IMR-90 (cell line): ENCODE results near the gene RIC3. TPM values are rescaled to one million over a fixed set of nuclear protein-coding genes. Genes with fewer than 3 reads are reported as not detected.

ENCODE experiments used
- ATAC-seq: fragments of 200-7000 bp; cut with Tn5 transposase; 2 replicates; pipeline ENCODE4 v1.9.1; 2020; ENCODE audit warnings: low read depth, mild to moderate bottlenecking, moderate library complexity
- BruUV-seq: library from RNA; stranded (reverse); fragments of 400-500 nt; replicated peaks from 2 replicates; lab custom pipeline; 2021; lab: Mats Ljungman, UMichigan
- CTCF ChIA-PET: fragments of 300-600 bp; formaldehyde crosslinking; extraction: SDS; loops from one replicate; lab custom pipeline; 2021; ENCODE audit warnings: antibody characterized with exemption; lab: Yijun Ruan, JAX
- POLR2A ChIA-PET: fragments of 300-600 bp; sonication (Branson Sonifier 250); formaldehyde crosslinking; loops from one replicate; lab custom pipeline; 2022; ENCODE audit warnings: antibody characterized with exemption; ENCODE audit not compliant: unreplicated experiment; lab: Charles Lee
- DNase-seq: peaks from one replicate; pipeline ENCODE4 v3.0.0; 2013
- H2AFZ ChIP-seq: replicated peaks from 2 replicates; pipeline ENCODE3; 2013; ENCODE audit warnings: low read length, mild to moderate bottlenecking; ENCODE audit not compliant: poor library complexity
- H2AK5ac ChIP-seq: 2 replicates; pipeline ENCODE4 v1.6.1; 2013; ENCODE audit warnings: low read depth, low read length, inconsistent platforms
- H2AK9ac ChIP-seq: replicated peaks from 2 replicates; pipeline ENCODE3; 2013; ENCODE audit warnings: mild to moderate bottlenecking, low read depth, low read length, moderate library complexity; ENCODE audit not compliant: poor library complexity
- H2BK120ac ChIP-seq: 2 replicates; pipeline ENCODE4 v1.6.1; 2013; ENCODE audit warnings: low read depth, low read length, inconsistent platforms
- H2BK15ac ChIP-seq: 3 replicates; pipeline ENCODE4 v1.6.1; 2013; ENCODE audit warnings: low read depth, low read length, inconsistent platforms
- H2BK20ac ChIP-seq: 2 replicates; pipeline ENCODE4 v1.6.1; 2013; ENCODE audit warnings: low read depth, mild to moderate bottlenecking, inconsistent platforms, low read length, moderate library complexity
- H2BK5ac ChIP-seq: 2 replicates; pipeline ENCODE4 v1.6.1; 2013; ENCODE audit warnings: mild to moderate bottlenecking, low read depth, low read length, inconsistent platforms; ENCODE audit not compliant: poor library complexity, severe bottlenecking
- H3K14ac ChIP-seq: replicated peaks from 2 replicates; pipeline ENCODE4 v1.6.1; 2013; ENCODE audit warnings: low read depth, low read length, inconsistent platforms
- H3K18ac ChIP-seq: 2 replicates; pipeline ENCODE4 v1.6.1; 2013; ENCODE audit warnings: low read depth, low read length, control low read depth
- H3K23ac ChIP-seq: 2 replicates; pipeline ENCODE4 v1.6.1; 2013; ENCODE audit warnings: low read depth, low read length, inconsistent platforms
- H3K27ac ChIP-seq: 2 replicates; pipeline ENCODE4 v1.5.1; 2013; ENCODE audit warnings: mild to moderate bottlenecking, control low read depth, low read length; ENCODE audit not compliant: insufficient read depth
- H3K27me3 ChIP-seq: 2 replicates; pipeline ENCODE4 v1.6.1; 2013; ENCODE audit warnings: low read length; ENCODE audit not compliant: control insufficient read depth, insufficient read depth
- H3K36me3 ChIP-seq: 2 replicates; pipeline ENCODE4 v1.6.1; 2013; ENCODE audit warnings: low read length, mixed read lengths; ENCODE audit not compliant: control insufficient read depth, insufficient read depth
- H3K4ac ChIP-seq: 2 replicates; pipeline ENCODE4 v1.6.1; 2013; ENCODE audit warnings: low read depth, low read length, inconsistent platforms
- H3K4me1 ChIP-seq: 2 replicates; pipeline ENCODE4 v1.6.1; 2013; ENCODE audit warnings: low read length, mixed read lengths; ENCODE audit not compliant: control insufficient read depth, insufficient read depth
- H3K4me2 ChIP-seq: 2 replicates; pipeline ENCODE4 v1.6.1; 2013; ENCODE audit warnings: low read depth, mild to moderate bottlenecking, control low read depth, low read length, moderate library complexity
- H3K4me3 ChIP-seq: 2 replicates; pipeline ENCODE4 v1.5.1; 2013; ENCODE audit warnings: low read depth, mild to moderate bottlenecking, control low read depth, low read length, moderate library complexity; ENCODE audit not compliant: insufficient read depth
- H3K56ac ChIP-seq: 2 replicates; pipeline ENCODE4 v1.6.1; 2013; ENCODE audit warnings: low read length, inconsistent platforms; ENCODE audit not compliant: insufficient read depth; ENCODE audit errors: extremely low read depth
- H3K79me1 ChIP-seq, 2 experiments: 2 replicates each; pipeline ENCODE4 v1.6.1; 2013; ENCODE audit warnings: low read length in 2 of 2, inconsistent platforms in 1 of 2, low read depth in 1 of 2
- H3K9ac ChIP-seq: 2 replicates; pipeline ENCODE4 v1.6.1; 2013; ENCODE audit warnings: low read depth, low read length, control low read depth
- H3K9me1 ChIP-seq: 2 replicates; pipeline ENCODE4 v1.6.1; 2013; ENCODE audit warnings: low read length, inconsistent platforms; ENCODE audit not compliant: insufficient read depth
- H3K9me3 ChIP-seq: 2 replicates; pipeline ENCODE4 v1.6.1; 2013; ENCODE audit warnings: low read length; ENCODE audit not compliant: control insufficient read depth, insufficient read depth
- H4K20me1 ChIP-seq: 2 replicates; pipeline ENCODE4 v1.6.1; 2013; ENCODE audit warnings: low read length, inconsistent platforms; ENCODE audit not compliant: insufficient read depth
- H4K5ac ChIP-seq: 2 replicates; pipeline ENCODE4 v1.6.1; 2013; ENCODE audit warnings: mild to moderate bottlenecking, low read depth, low read length, control low read depth
- H4K8ac ChIP-seq, 2 experiments: 2 replicates each; pipeline ENCODE4 v1.6.1; 2013; ENCODE audit warnings: low read depth in 2 of 2, low read length in 2 of 2, control low read depth in 1 of 2, inconsistent platforms in 1 of 2
- H4K91ac ChIP-seq: 2 replicates; pipeline ENCODE4 v1.6.1; 2013; ENCODE audit warnings: low read depth, low read length, inconsistent platforms; ENCODE audit not compliant: insufficient read depth
- CHD1 ChIP-seq: IDR thresholded peaks from 2 replicates; pipeline ENCODE4 v1.6.1; 2012; ENCODE audit warnings: low read depth, low read length, improper control_type of control experiment
- MAZ ChIP-seq: IDR thresholded peaks from 2 replicates; pipeline ENCODE4 v1.6.1; 2012; ENCODE audit warnings: low read depth, mild to moderate bottlenecking, low read length, improper control_type of control experiment, moderate library complexity, borderline replicate concordance
- POLR2A ChIP-seq: IDR thresholded peaks from 2 replicates; pipeline ENCODE4 v1.6.1; 2012; ENCODE audit warnings: mild to moderate bottlenecking, low read depth, low read length
- RCOR1 ChIP-seq: IDR thresholded peaks from 2 replicates; pipeline ENCODE4 v1.6.1; 2012; ENCODE audit warnings: mild to moderate bottlenecking, low read length, improper control_type of control experiment; ENCODE audit not compliant: insufficient replicate concordance
- SMC3 ChIP-seq: fragments of 150-350 bp; IDR thresholded peaks from 2 replicates; pipeline ENCODE4 v1.6.1; 2016; ENCODE audit warnings: low read depth, mild to moderate bottlenecking, antibody characterized with exemption, low read length, moderate library complexity
- WGBS, 2 experiments: methylation state at CpG; one replicate each; pipeline versions ENCODE4 v1.1.5 to v1.1.7; 2013; ENCODE audit warnings: missing lambda C conversion rate in 2 of 2; ENCODE audit not compliant: insufficient read length in 1 of 2; ENCODE audit errors: extremely low coverage in 2 of 2; 5-methylcytosine and 5-hydroxymethylcytosine counted together
- dilution Hi-C: fragments of 300-500 bp; cut with HindIII; formaldehyde crosslinking; loops from one replicate; pipeline ENCODE4 v1.14.3; 2018; ENCODE audit warnings: low sequenced_read_pairs; ENCODE audit not compliant: unreplicated experiment
- in situ Hi-C: fragments of 300-500 bp; cut with MboI; formaldehyde crosslinking; loops from 3 replicates; pipeline ENCODE4 v1.14.3; 2019; ENCODE audit warnings: low sequenced_read_pairs, inconsistent platforms, mixed read lengths
- intact Hi-C: fragments of 100-400 bp; cut with micrococcal nuclease; formaldehyde crosslinking; loops from 2 replicates; pipeline ENCODE4 v1.10.0; 2022
- polyA plus RNA-seq, 3 experiments: library from polyadenylated mRNA; depleted of rRNA; stranded (reverse); fragments of >200 nt; gene quantifications; 2 replicates each; pipeline ENCODE4 v1.2.3, GENCODE V29; 2012; ENCODE audit warnings: low replicate concordance in 1 of 3
- total RNA-seq: library from RNA; depleted of rRNA; stranded (reverse); fragments of >200 nt; gene quantifications from 2 replicates; pipeline ENCODE4 v1.2.3, GENCODE V29; 2012
- TF ChIP-seq, protein P1 (sequence below): conservative IDR thresholded peaks from 2 replicates; pipeline ENCODE4 v1.5.1; 2012; ENCODE audit warnings: mild to moderate bottlenecking, low read depth, low read length, improper control_type of control experiment

Gene RIC3
- total and polyA plus RNA-seq, 2 of the 4 experiments (the other 2 are of a cell fraction), result not detected

DNA sequence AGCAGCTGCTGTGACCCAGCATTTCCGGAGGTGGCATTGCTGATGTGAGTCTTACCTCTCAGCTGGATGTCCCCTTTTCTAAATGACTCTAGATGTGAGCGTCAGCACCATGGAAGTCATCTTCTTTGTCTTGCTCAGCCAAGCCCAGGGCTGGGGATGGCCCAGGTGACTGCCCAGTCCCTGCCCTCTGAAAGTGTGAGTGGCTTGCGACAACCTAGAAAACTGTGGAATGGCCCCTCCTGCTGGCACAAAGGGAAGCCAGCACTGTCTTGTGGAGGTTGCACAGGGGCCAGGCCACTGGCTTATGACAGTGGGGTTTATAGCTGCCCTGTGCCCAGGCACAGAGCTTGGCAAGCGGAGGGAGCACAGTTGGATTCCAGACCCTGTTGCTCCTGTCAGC is 81.6 kb downstream of the RIC3 start:
- no peak overlapping the region for H3K4me3 ChIP-seq
- no TSS peak for BruUV-seq
- H2AK9ac ChIP-seq, result no peak overlapping the region
- H3K9me3 ChIP-seq, result no peaks in the 10 kb centered on the region
- no peak overlapping the region for H3K9ac ChIP-seq
- H4K91ac ChIP-seq, result no peak overlapping the region
- CTCF ChIA-PET, result interaction anchor here (0.9 to 3.6 kb wide), 2 partner anchors 17 to 81 kb away, joined by 3 to 11 read pairs; no protein-coding TSS in a partner anchor
- no peak overlapping the region for H2BK120ac ChIP-seq
- H2BK20ac ChIP-seq, result no peak overlapping the region
- no peaks in the 10 kb centered on the region for H3K36me3 ChIP-seq
- H2BK5ac ChIP-seq, result no peak overlapping the region
- H2AK5ac ChIP-seq, result no peak overlapping the region
- H3K9me1 ChIP-seq, result no peaks in the 10 kb centered on the region; the same call in 1 of the 2 replicates
- peaks cover 38% of the 10 kb centered on the region; the same call in 1 of the 2 replicates for H4K20me1 ChIP-seq
- H3K27ac ChIP-seq, result no peak overlapping the region
- intact Hi-C loops, result no loop called here
- dilution Hi-C loops, result no loop called here
- no peak overlapping the region for H2AFZ ChIP-seq
- POLR2A ChIA-PET, result no interaction called here
- H4K5ac ChIP-seq, result no peak overlapping the region
- no peak overlapping the region for H3K56ac ChIP-seq
- peaks cover 3% of the 10 kb centered on the region; the same call in 1 of the 2 replicates for H3K4me1 ChIP-seq
- H3K18ac ChIP-seq, result no peak overlapping the region
- in situ Hi-C loops, result loop anchor here (25.0 kb wide), 1 partner anchor 400 kb away; no protein-coding TSS in a partner anchor
- no peak for TF ChIP-seq POLR2A
- TF ChIP-seq MAZ, result no peak
- peak; percentile 8; the same call in 1 of the 2 replicates for TF ChIP-seq SMC3
- no peak for TF ChIP-seq CHD1
- TF ChIP-seq RCOR1, result no peak
- TF ChIP-seq, protein P1, sequence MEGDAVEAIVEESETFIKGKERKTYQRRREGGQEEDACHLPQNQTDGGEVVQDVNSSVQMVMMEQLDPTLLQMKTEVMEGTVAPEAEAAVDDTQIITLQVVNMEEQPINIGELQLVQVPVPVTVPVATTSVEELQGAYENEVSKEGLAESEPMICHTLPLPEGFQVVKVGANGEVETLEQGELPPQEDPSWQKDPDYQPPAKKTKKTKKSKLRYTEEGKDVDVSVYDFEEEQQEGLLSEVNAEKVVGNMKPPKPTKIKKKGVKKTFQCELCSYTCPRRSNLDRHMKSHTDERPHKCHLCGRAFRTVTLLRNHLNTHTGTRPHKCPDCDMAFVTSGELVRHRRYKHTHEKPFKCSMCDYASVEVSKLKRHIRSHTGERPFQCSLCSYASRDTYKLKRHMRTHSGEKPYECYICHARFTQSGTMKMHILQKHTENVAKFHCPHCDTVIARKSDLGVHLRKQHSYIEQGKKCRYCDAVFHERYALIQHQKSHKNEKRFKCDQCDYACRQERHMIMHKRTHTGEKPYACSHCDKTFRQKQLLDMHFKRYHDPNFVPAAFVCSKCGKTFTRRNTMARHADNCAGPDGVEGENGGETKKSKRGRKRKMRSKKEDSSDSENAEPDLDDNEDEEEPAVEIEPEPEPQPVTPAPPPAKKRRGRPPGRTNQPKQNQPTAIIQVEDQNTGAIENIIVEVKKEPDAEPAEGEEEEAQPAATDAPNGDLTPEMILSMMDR, result peak; percentile 25; the same call in 1 of the 2 replicates
- H3K14ac ChIP-seq, result no peak overlapping the region
- no peak overlapping the region for H4K8ac ChIP-seq
- 100% methylated on average over 3 of the region's 4 CpGs; no CpG with 5 or more reads in 1 of the 2 experiments for WGBS, 2 experiments
- no peaks in the 10 kb centered on the region for H3K27me3 ChIP-seq
- ATAC-seq, result peak; percentile 24; the same call in 1 of the 2 replicates
- no peak overlapping the region for H3K23ac ChIP-seq
- DNase-seq, result no peak
- no peak overlapping the region for H3K4me2 ChIP-seq
- H3K4ac ChIP-seq, result no peak overlapping the region
- peaks cover 6 to 30% of the 10 kb centered on the region in 2 experiments; a peak in 2 of 4 replicates for H3K79me1 ChIP-seq
- no peak overlapping the region for H2BK15ac ChIP-seq
